GM12864 (cell line): ENCODE measurements around the gene SLC26A5.
"Not testable (repeated sequence)": the region's sequence is repeated elsewhere in the genome, so short reads cannot be mapped to it uniquely, and the experiment has no call there.

Experiments
- DNase-seq: peaks from one replicate; pipeline ENCODE4 v3.0.0-alpha.2; 2011; ENCODE audit warnings: low read depth
- H3K4me3 ChIP-seq: 2 replicates; pipeline ENCODE4 v1.5.1; 2011; ENCODE audit warnings: mild to moderate bottlenecking, low read depth, low read length, control low read depth
- CTCF ChIP-seq: IDR thresholded peaks from 2 replicates; pipeline ENCODE4 v1.5.1; 2011; ENCODE audit warnings: low read depth, mild to moderate bottlenecking, moderate library complexity, low read length, control low read depth, inconsistent platforms; ENCODE audit errors: missing control alignments

Gene SLC26A5

GRCh38 chr7:103446049-103446520 is at the start of gene SLC26A5:
SLC26A5 (minus strand) TSS chr7:103446207; CDS start chr7:103421514, 24,693 bp downstream.
- no peak for TF ChIP-seq CTCF
- no peak within 1 kb of the TSS for H3K4me3 ChIP-seq
- no peak for DNase-seq

- H3K4me3 ChIP-seq: no peak overlapping the region
- no peak for TF ChIP-seq CTCF
- no peak for DNase-seq
Observed at GRCh38 chr7:103487419-103487818, 41.4 kb upstream of the SLC26A5 start.

- not testable (repeated sequence) for DNase-seq, H3K4me3 ChIP-seq
Observed at GRCh38 chr7:103486873-103487272, 40.9 kb upstream of the SLC26A5 start.

- H3K4me3 ChIP-seq: no peak overlapping the region
- TF ChIP-seq CTCF: no peak
Observed at GRCh38 chr7:103480771-103481170, 34.8 kb upstream of the SLC26A5 start.

GRCh38 chr7:103474956-103475355 is 28.9 kb upstream of the SLC26A5 start:
- DNase-seq: no peak
- TF ChIP-seq CTCF: no peak
- H3K4me3 ChIP-seq: no peak overlapping the region

More at GRCh38 chr7:103480771-103481170, 34.8 kb upstream of the SLC26A5 start:
- no peak for DNase-seq

- no peak for DNase-seq
- TF ChIP-seq CTCF: no peak
Observed at GRCh38 chr7:103469095-103469948, 23.3 kb upstream of the SLC26A5 start.

GRCh38 chr7:103466814-103467213 is 20.8 kb upstream of the SLC26A5 start:
- DNase-seq: no peak
- no peak overlapping the region for H3K4me3 ChIP-seq
- TF ChIP-seq CTCF: no peak

More at GRCh38 chr7:103469095-103469948, 23.3 kb upstream of the SLC26A5 start:
- H3K4me3 ChIP-seq: no peak overlapping the region
